ENCODE data around the gene SLC4A4. TPM values are rescaled to one million over a fixed set of nuclear protein-coding genes. Genes with fewer than 3 reads are reported as not detected.

SLC4A4 gene
- total and polyA plus RNA-seq, 4 donors = 3.0 to 36.7 (median 8.2) TPM

DNA sequence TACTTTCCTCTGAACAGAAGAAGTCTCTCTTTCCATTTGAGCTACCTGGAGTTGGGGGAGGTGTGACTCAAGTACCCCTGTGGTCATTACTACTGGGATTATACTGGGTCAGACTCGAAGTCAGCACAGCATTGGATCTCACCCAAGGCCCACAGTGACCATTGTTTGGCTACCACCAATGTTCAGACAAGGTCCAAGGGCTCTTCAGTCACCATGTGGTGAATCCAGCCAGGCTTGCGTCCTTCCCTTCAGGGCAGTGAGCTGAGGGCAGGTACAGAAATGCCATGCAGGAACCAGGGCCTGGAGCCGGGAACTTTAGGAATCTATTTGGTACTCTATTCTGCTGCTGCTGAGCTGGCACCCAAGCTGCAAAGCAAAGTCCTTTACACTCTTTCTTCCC is 5.5 kb upstream of the SLC4A4 start:
- H3K27me3 ChIP-seq (ENCODE audit: control insufficient read depth in 4 of 4, insufficient read depth in 4 of 4, low read length in 3 of 4) = no peaks in the 10 kb centered on the region
- H3K4me1 ChIP-seq (ENCODE audit: control insufficient read depth in 4 of 4, insufficient read depth in 4 of 4, low read length in 3 of 4) = no peaks in the 10 kb centered on the region
- H3K9me3 ChIP-seq (ENCODE audit: control insufficient read depth in 4 of 4, low read length in 3 of 4) = no peaks in the 10 kb centered on the region
- WGBS = 69% methylated on average over 3 of the region's 3 CpGs
- H3K9ac ChIP-seq (ENCODE audit: low read depth in 1 of 2, low read length in 2 of 2) = no peak overlapping the region
- TF ChIP-seq ATF3 (IDR thresholded peaks at IDR 0.05) (no peak), YY1 (IDR thresholded peaks at IDR 0.05) (no peak), JUND (IDR thresholded peaks at IDR 0.05) (no peak), RXRA (IDR thresholded peaks at IDR 0.05) (no peak), RAD21 (IDR thresholded peaks at IDR 0.05) (no peak), HNF4G (IDR thresholded peaks at IDR 0.05) (no peak), FOXA1 (IDR thresholded peaks at IDR 0.05) (no peak), GABPA (IDR thresholded peaks at IDR 0.05 in 1 of 2, conservative IDR thresholded peaks at IDR 0.05 in 1 of 2) (no peak), ZBTB33 (IDR thresholded peaks at IDR 0.05) (no peak), SP1 (IDR thresholded peaks at IDR 0.05) (no peak), TAF1 (conservative IDR thresholded peaks at IDR 0.05) (no peak)
- TF ChIP-seq, protein P1, sequence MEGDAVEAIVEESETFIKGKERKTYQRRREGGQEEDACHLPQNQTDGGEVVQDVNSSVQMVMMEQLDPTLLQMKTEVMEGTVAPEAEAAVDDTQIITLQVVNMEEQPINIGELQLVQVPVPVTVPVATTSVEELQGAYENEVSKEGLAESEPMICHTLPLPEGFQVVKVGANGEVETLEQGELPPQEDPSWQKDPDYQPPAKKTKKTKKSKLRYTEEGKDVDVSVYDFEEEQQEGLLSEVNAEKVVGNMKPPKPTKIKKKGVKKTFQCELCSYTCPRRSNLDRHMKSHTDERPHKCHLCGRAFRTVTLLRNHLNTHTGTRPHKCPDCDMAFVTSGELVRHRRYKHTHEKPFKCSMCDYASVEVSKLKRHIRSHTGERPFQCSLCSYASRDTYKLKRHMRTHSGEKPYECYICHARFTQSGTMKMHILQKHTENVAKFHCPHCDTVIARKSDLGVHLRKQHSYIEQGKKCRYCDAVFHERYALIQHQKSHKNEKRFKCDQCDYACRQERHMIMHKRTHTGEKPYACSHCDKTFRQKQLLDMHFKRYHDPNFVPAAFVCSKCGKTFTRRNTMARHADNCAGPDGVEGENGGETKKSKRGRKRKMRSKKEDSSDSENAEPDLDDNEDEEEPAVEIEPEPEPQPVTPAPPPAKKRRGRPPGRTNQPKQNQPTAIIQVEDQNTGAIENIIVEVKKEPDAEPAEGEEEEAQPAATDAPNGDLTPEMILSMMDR (IDR thresholded peaks at IDR 0.05; ENCODE audit: low read depth, low read length, missing input control) = no peak
- H3K27ac ChIP-seq (ENCODE audit: low read depth in 1 of 2, low read length in 2 of 2) = no peak overlapping the region
- DNase-seq (ENCODE audit: low spot score) = no peak
- no peaks in the 10 kb centered on the region for H3K36me3 ChIP-seq (ENCODE audit: control insufficient read depth in 4 of 4, insufficient read depth in 3 of 4, low read depth in 1 of 4, low read length in 3 of 4)
- no peak overlapping the region for H3K4me3 ChIP-seq (ENCODE audit: low read depth in 1 of 3, low read length in 3 of 3)

- H3K9ac ChIP-seq (ENCODE audit: low read depth in 1 of 2, low read length in 2 of 2) = no peak overlapping the region
- TF ChIP-seq EGR1 (IDR thresholded peaks at IDR 0.05; ENCODE audit: low read depth in 2 of 2) = no peak
- TF ChIP-seq JUND (IDR thresholded peaks at IDR 0.05) = no peak
- TF ChIP-seq SP1 (IDR thresholded peaks at IDR 0.05) = no peak
- TF ChIP-seq, protein P1 (IDR thresholded peaks at IDR 0.05; ENCODE audit: low read depth, low read length, missing input control) = no peak
- no peak for TF ChIP-seq TAF1 (conservative IDR thresholded peaks at IDR 0.05)
- no peak for TF ChIP-seq GABPA (IDR thresholded peaks at IDR 0.05 in 1 of 2, conservative IDR thresholded peaks at IDR 0.05 in 1 of 2)
- no peak for TF ChIP-seq FOXA1 (IDR thresholded peaks at IDR 0.05)
- TF ChIP-seq HNF4G (IDR thresholded peaks at IDR 0.05) = no peak
- no peak for TF ChIP-seq ATF3 (IDR thresholded peaks at IDR 0.05)
- no peaks in the 10 kb centered on the region for H3K4me1 ChIP-seq (ENCODE audit: control insufficient read depth in 4 of 4, insufficient read depth in 4 of 4, low read length in 3 of 4)
- H3K4me3 ChIP-seq (ENCODE audit: low read depth in 1 of 3, low read length in 3 of 3) = no peak overlapping the region
- H3K9me3 ChIP-seq (ENCODE audit: control insufficient read depth in 4 of 4, low read length in 3 of 4) = no peaks in the 10 kb centered on the region
- no peaks in the 10 kb centered on the region for H3K27me3 ChIP-seq (ENCODE audit: control insufficient read depth in 4 of 4, insufficient read depth in 4 of 4, low read length in 3 of 4)
- DNase-seq (ENCODE audit: low spot score) = no peak
- H3K36me3 ChIP-seq (ENCODE audit: control insufficient read depth in 4 of 4, insufficient read depth in 3 of 4, low read depth in 1 of 4, low read length in 3 of 4) = no peaks in the 10 kb centered on the region
- no peak overlapping the region for H3K27ac ChIP-seq (ENCODE audit: low read depth in 1 of 2, low read length in 2 of 2)
Observed at GRCh38 chr4:71333960-71334359, 4.9 kb upstream of the SLC4A4 start.

Measured in liver (tissue), 9 donors.